ENCODE measurements around the gene JPT1.
"Not testable (repeated sequence)": the region's sequence is repeated elsewhere in the genome, so short reads cannot be mapped to it uniquely, and the experiment has no call there.

The JPT1 gene

GRCh38 chr17:75133001-75133400 is 21.3 kb downstream of the JPT1 start:
- no peak overlapping the region for H3K4me3 ChIP-seq (ENCODE audit: low read depth, low read length)

GRCh38 chr17:75132018-75133000 is 22.0 kb downstream of the JPT1 start:
- peak overlapping the region; percentile 82 for H3K4me3 ChIP-seq (ENCODE audit: low read depth, low read length)
- not testable (repeated sequence) for DNase-seq (ENCODE audit: low read depth)

More at GRCh38 chr17:75133001-75133400, 21.3 kb downstream of the JPT1 start:
- no peak for DNase-seq (ENCODE audit: low read depth)
- no peak for TF ChIP-seq CTCF (IDR thresholded peaks at IDR 0.05; ENCODE audit: low read depth, low read length, missing control alignments)

- H3K4me3 ChIP-seq (ENCODE audit: low read depth, low read length) = peak within 1 kb of the TSS; percentile 82
- DNase-seq (ENCODE audit: low read depth) = no peak
- TF ChIP-seq CTCF (IDR thresholded peaks at IDR 0.05; ENCODE audit: low read depth, low read length, missing control alignments) = peak; percentile 67
Observed at GRCh38 chr17:75131278-75132017, 22.9 kb downstream of the JPT1 start, which contains the start of gene NT5C. NT5C (minus strand) TSS chr17:75131742; CDS start chr17:75131707, 35 bp downstream.

GRCh38 chr17:75130632-75131277 is 23.6 kb downstream of the JPT1 start:
- DNase-seq (ENCODE audit: low read depth) = no peak
- peak overlapping the region; percentile 82 for H3K4me3 ChIP-seq (ENCODE audit: low read depth, low read length)
- TF ChIP-seq CTCF (IDR thresholded peaks at IDR 0.05; ENCODE audit: low read depth, low read length, missing control alignments) = peak; percentile 53

GRCh38 chr17:75130059-75130631 is 24.2 kb downstream of the JPT1 start:
- TF ChIP-seq CTCF (IDR thresholded peaks at IDR 0.05; ENCODE audit: low read depth, low read length, missing control alignments) = no peak
- DNase-seq (ENCODE audit: low read depth) = no peak
- H3K4me3 ChIP-seq (ENCODE audit: low read depth, low read length) = peak overlapping the region; percentile 82

- DNase-seq (ENCODE audit: low read depth) = no peak
- TF ChIP-seq CTCF (IDR thresholded peaks at IDR 0.05; ENCODE audit: low read depth, low read length, missing control alignments) = no peak
- no peak overlapping the region for H3K4me3 ChIP-seq (ENCODE audit: low read depth, low read length)
Observed at GRCh38 chr17:75129576-75129975, 24.7 kb downstream of the JPT1 start.

Data from GM12864 (cell line).